GM12878 (cell line): ENCODE measurements around the gene SH3BGRL2. TPM values are rescaled to one million over a fixed set of nuclear protein-coding genes. Genes with fewer than 3 reads are reported as not detected.
A peak's percentile ranks its signal among the peaks of the same experiment; 100 is the strongest.

Source experiments
- ATAC-seq: fragments of 200-7000 bp; cut with Tn5 transposase; 3 replicates; pipeline ENCODE4 v1.9.1; 2020; ENCODE audit warnings: mild to moderate bottlenecking, moderate library complexity
- BruUV-seq: library from RNA; stranded (reverse); fragments of 400-500 nt; replicated peaks from 2 replicates; lab custom pipeline; 2021; lab: Mats Ljungman, UMichigan
- CTCF ChIA-PET: fragments of 300-600 bp; sonication (Branson Sonifier 250); formaldehyde crosslinking; extraction: SDS; loops from one replicate; lab custom pipeline; 2021; ENCODE audit warnings: inconsistent platforms; lab: Yijun Ruan, JAX
- POLR2A ChIA-PET: fragments of 350-600 bp; formaldehyde crosslinking; extraction: SDS; loops from one replicate; lab custom pipeline; 2021; ENCODE audit warnings: inconsistent platforms; lab: Charles Lee
- RAD21 ChIA-PET: fragments of 300-600 bp; sonication (Branson Sonifier 250); formaldehyde crosslinking; loops from one replicate; lab custom pipeline; 2023; ENCODE audit warnings: antibody characterized with exemption; ENCODE audit not compliant: unreplicated experiment; lab: Charles Lee
- SMC1A ChIA-PET: fragments of 300-600 bp; sonication (Branson Sonifier 250); formaldehyde crosslinking; loops from one replicate; lab custom pipeline; 2023; ENCODE audit not compliant: unreplicated experiment, uncharacterized antibody; lab: Charles Lee
- DNase-seq: peaks from one replicate; pipeline ENCODE4 v3.0.0-alpha.2; 2011; ENCODE audit warnings: low read depth, low spot score
- FAIRE-seq: peaks from 3 replicates; lab custom pipeline; 2011; peaks lifted over from hg19 to GRCh38; lab: Jason Lieb, UNC
- H2AFZ ChIP-seq: 2 replicates; pipeline ENCODE4 v1.6.0; 2011; ENCODE audit warnings: low read depth, low read length, control low read depth; ENCODE audit not compliant: control insufficient read depth
- H3K27ac ChIP-seq: 2 replicates; pipeline ENCODE4 v1.5.1; 2011; ENCODE audit warnings: control low read depth; ENCODE audit not compliant: control insufficient read depth, insufficient read depth
- H3K27me3 ChIP-seq, 2 experiments: replicated peaks in 1 of 2; 2 replicates each; pipeline versions ENCODE4 v1.6.0 to v1.6.1; 2011; ENCODE audit warnings: low read length in 1 of 2; ENCODE audit not compliant: control insufficient read depth in 2 of 2, insufficient read depth in 2 of 2
- H3K36me3 ChIP-seq, 2 experiments: 2 replicates each; pipeline ENCODE4 v1.5.1; 2011; ENCODE audit warnings: low read length in 1 of 2; ENCODE audit not compliant: control insufficient read depth in 2 of 2, insufficient read depth in 2 of 2
- H3K4me1 ChIP-seq: 2 replicates; pipeline ENCODE4 v1.6.1; 2011; ENCODE audit warnings: mild to moderate bottlenecking, low read length, moderate library complexity, mixed read lengths; ENCODE audit not compliant: control insufficient read depth, insufficient read depth
- H3K4me2 ChIP-seq: 2 replicates; pipeline ENCODE4 v1.6.0; 2011; ENCODE audit warnings: control low read depth; ENCODE audit not compliant: control insufficient read depth, insufficient read depth
- H3K4me3 ChIP-seq: fragments of 200-600 bp; sonication (generic); 2 replicates; pipeline ENCODE4 v1.5.1; 2016
- H3K79me2 ChIP-seq: 2 replicates; pipeline ENCODE4 v1.6.0; 2011; ENCODE audit warnings: low read length; ENCODE audit not compliant: control insufficient read depth, insufficient read depth
- H3K9ac ChIP-seq: 2 replicates; pipeline ENCODE4 v1.8.0; 2011; ENCODE audit warnings: low read length, control low read depth, mixed read lengths; ENCODE audit not compliant: control insufficient read depth, insufficient read depth
- H3K9me3 ChIP-seq: replicated peaks from 3 replicates; pipeline ENCODE4 v1.5.1; 2011; ENCODE audit warnings: mild to moderate bottlenecking, low read length; ENCODE audit not compliant: control insufficient read depth, insufficient read depth
- H4K20me1 ChIP-seq: 2 replicates; pipeline ENCODE4 v1.6.0; 2011; ENCODE audit not compliant: control insufficient read depth, insufficient read depth
- BACH1 ChIP-seq: fragments of 450-650 bp; IDR thresholded peaks from 2 replicates; pipeline ENCODE4 v1.6.1; 2017; ENCODE audit warnings: mild to moderate bottlenecking, borderline replicate concordance
- BCL11A ChIP-seq: IDR thresholded peaks from 2 replicates; pipeline ENCODE4 v1.6.1; 2011; ENCODE audit warnings: low read depth, low read length
- CREB1 ChIP-seq: IDR thresholded peaks from 2 replicates; pipeline ENCODE4 v1.6.1; 2012; ENCODE audit warnings: low read depth, mild to moderate bottlenecking, inconsistent platforms
- ESRRA ChIP-seq: IDR thresholded peaks from 2 replicates; pipeline ENCODE4 v1.6.1; 2012; ENCODE audit warnings: mild to moderate bottlenecking, low read length, improper control_type of control experiment
- EZH2 ChIP-seq: IDR thresholded peaks from 2 replicates; pipeline ENCODE4 v1.6.1; 2012; ENCODE audit warnings: low read depth, mild to moderate bottlenecking, control low read depth, inconsistent platforms, low read length, borderline replicate concordance; ENCODE audit not compliant: control insufficient read depth
- FOXK2 ChIP-seq: fragments of 450-650 bp; IDR thresholded peaks from 2 replicates; pipeline ENCODE4 v1.6.1; 2017; ENCODE audit warnings: mild to moderate bottlenecking, moderate library complexity
- JUNB ChIP-seq: IDR thresholded peaks from 2 replicates; pipeline ENCODE4 v1.6.1; 2016; ENCODE audit warnings: antibody characterized with exemption, mild to moderate bottlenecking
- PAX5 ChIP-seq: IDR thresholded peaks from 2 replicates; pipeline ENCODE4 v1.6.1; 2011; ENCODE audit warnings: low read depth, low read length, borderline replicate concordance
- PBX3 ChIP-seq: IDR thresholded peaks from 2 replicates; pipeline ENCODE4 v1.6.1; 2011; ENCODE audit warnings: mild to moderate bottlenecking, low read depth, low read length, moderate library complexity; ENCODE audit not compliant: insufficient replicate concordance
- PML ChIP-seq: IDR thresholded peaks from 2 replicates; pipeline ENCODE4 v1.6.1; 2012; ENCODE audit warnings: low read length, inconsistent platforms
- POLR2A ChIP-seq: IDR thresholded peaks from 2 replicates; pipeline ENCODE4 v1.6.1; 2011; ENCODE audit warnings: low read depth, mild to moderate bottlenecking, low read length
- POLR2AphosphoS2 ChIP-seq: IDR thresholded peaks from 2 replicates; pipeline ENCODE4 v1.6.1; 2011; ENCODE audit warnings: low read depth, mild to moderate bottlenecking, low read length, improper control_type of control experiment, moderate library complexity
- RELA ChIP-seq: fragments of 450-650 bp; IDR thresholded peaks from 2 replicates; pipeline ENCODE4 v1.8.0; 2014; ENCODE audit warnings: borderline replicate concordance; ENCODE audit not compliant: partially characterized antibody
- SMC3 ChIP-seq: IDR thresholded peaks from 2 replicates; pipeline ENCODE4 v1.6.1; 2011; ENCODE audit warnings: low read length, improper control_type of control experiment, borderline replicate concordance
- SREBF2 ChIP-seq: IDR thresholded peaks from 2 replicates; pipeline ENCODE4 v1.6.1; 2012; ENCODE audit warnings: mild to moderate bottlenecking, low read length
- STAT3 ChIP-seq: IDR thresholded peaks from 2 replicates; pipeline ENCODE4 v1.6.1; 2011; ENCODE audit warnings: low read depth, low read length, improper control_type of control experiment
- ZBED1 ChIP-seq: IDR thresholded peaks from 2 replicates; pipeline ENCODE4 v1.6.1; 2016; ENCODE audit warnings: borderline replicate concordance
- ZBTB40 ChIP-seq: fragments of 450-650 bp; IDR thresholded peaks from 2 replicates; pipeline ENCODE4 v1.6.1; 2016; ENCODE audit warnings: mild to moderate bottlenecking, moderate library complexity, borderline replicate concordance
- WGBS: methylation state at CpG from one replicate; pipeline ENCODE4 v1.1.6; 2016; ENCODE audit warnings: low lambda C conversion rate; ENCODE audit not compliant: insufficient replicate concordance, insufficient coverage; ENCODE audit errors: missing lambda C conversion rate; 5-methylcytosine and 5-hydroxymethylcytosine counted together
- in situ Hi-C: fragments of 300-500 bp; cut with MboI; formaldehyde crosslinking; loops from 9 replicates; pipeline ENCODE4 v1.14.3; 2018; ENCODE audit warnings: mixed read lengths
- intact Hi-C: fragments of 100-400 bp; cut with micrococcal nuclease; formaldehyde crosslinking; loops from one replicate; pipeline ENCODE4 v1.14.2; 2022; ENCODE audit not compliant: unreplicated experiment
- polyA plus RNA-seq, 11 experiments: library from polyadenylated mRNA; depleted of rRNA in 4 of 11; unstranded in 6 of 11; stranded (reverse) in 5 of 11; fragments of >200 nt; fragmentation: Nextera tagmentation in 4 of 11; fragmentation: Illumina TruSeq in 1 of 11; extraction: Ambion mirVana in 4 of 11; extraction: Trizol in 1 of 11; gene quantifications; 1 replicate in 1 of 11; 2 replicates in 10 of 11; pipeline versions ENCODE4 v1.2.1 to v1.2.3, GENCODE V29; 2011 to 2016; ENCODE audit warnings: inconsistent platforms in 2 of 11, missing spikeins in 2 of 11, low read depth in 1 of 11
- total RNA-seq, 4 experiments: library from RNA; depleted of rRNA in 3 of 4; stranded (reverse); fragments of >200 nt in 3 of 4; fragmentation: Illumina TruSeq in 1 of 4; extraction: Trizol in 1 of 4; gene quantifications; 2 replicates each; pipeline versions ENCODE4 v1.2.1 to v1.2.3, GENCODE V29; 2013 to 2021
- TF ChIP-seq, protein P1 (sequence below): IDR thresholded peaks from 2 replicates; pipeline ENCODE4 v1.6.1; 2011; ENCODE audit warnings: low read depth, mild to moderate bottlenecking, low read length, moderate library complexity, borderline replicate concordance; ENCODE audit errors: extremely low read depth
- TF ChIP-seq, protein P2 (sequence below): fragments of 450-650 bp; IDR thresholded peaks from 2 replicates; pipeline ENCODE4 v1.6.1; 2016; ENCODE audit warnings: mild to moderate bottlenecking

Gene SH3BGRL2
- total and polyA plus RNA-seq, 10 of the 15 experiments (the other 5 are each of a cell fraction or from before 2014, with no cell fraction given): 0.03 to 0.37 (median 0.21) TPM

GRCh38 chr6:79613912-79614311 is 17.2 kb upstream of the SH3BGRL2 start:
- 39% methylated on average over 6 of the region's 6 CpGs for WGBS
- Histone ChIP-seq H4K20me1 (no peaks in the 10 kb centered on the region), H3K4me2 (no peak overlapping the region), H3K27me3 (no peaks in the 10 kb centered on the region), H3K36me3 (no peaks in the 10 kb centered on the region), H2AFZ (no peak overlapping the region), H3K4me1 (peaks cover 13% of the 10 kb centered on the region), H3K4me3 (no peak overlapping the region), H3K27ac (no peak overlapping the region), H3K79me2 (no peaks in the 10 kb centered on the region), H3K9me3 (no peaks in the 10 kb centered on the region), H3K9ac (no peak overlapping the region)
- intact Hi-C loops: no loop called here
- BruUV-seq: no TSS peak
- in situ Hi-C loops: no loop called here
- POLR2A ChIA-PET: no interaction called here
- peak; percentile 41 for ATAC-seq
- SMC1A ChIA-PET: interaction anchor here (0.6 kb wide), 1 partner anchor 14 kb away, joined by 3 read pairs; no protein-coding TSS in a partner anchor
- FAIRE-seq: no peak
- no peak for DNase-seq
- TF ChIP-seq PAX5 (no peak), JUNB (no peak), FOXK2 (no peak), SMC3 (no peak), POLR2A (no peak), RELA (no peak), CREB1 (no peak), STAT3 (no peak), BACH1 (no peak), SREBF2 (no peak), PBX3 (no peak), ZBED1 (no peak), ZBTB40 (no peak), EZH2 (no peak), PML (no peak), ESRRA (no peak), BCL11A (no peak), POLR2AphosphoS2 (no peak)
- TF ChIP-seq, protein P1, sequence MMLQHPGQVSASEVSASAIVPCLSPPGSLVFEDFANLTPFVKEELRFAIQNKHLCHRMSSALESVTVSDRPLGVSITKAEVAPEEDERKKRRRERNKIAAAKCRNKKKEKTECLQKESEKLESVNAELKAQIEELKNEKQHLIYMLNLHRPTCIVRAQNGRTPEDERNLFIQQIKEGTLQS: no peak
- TF ChIP-seq, protein P2, sequence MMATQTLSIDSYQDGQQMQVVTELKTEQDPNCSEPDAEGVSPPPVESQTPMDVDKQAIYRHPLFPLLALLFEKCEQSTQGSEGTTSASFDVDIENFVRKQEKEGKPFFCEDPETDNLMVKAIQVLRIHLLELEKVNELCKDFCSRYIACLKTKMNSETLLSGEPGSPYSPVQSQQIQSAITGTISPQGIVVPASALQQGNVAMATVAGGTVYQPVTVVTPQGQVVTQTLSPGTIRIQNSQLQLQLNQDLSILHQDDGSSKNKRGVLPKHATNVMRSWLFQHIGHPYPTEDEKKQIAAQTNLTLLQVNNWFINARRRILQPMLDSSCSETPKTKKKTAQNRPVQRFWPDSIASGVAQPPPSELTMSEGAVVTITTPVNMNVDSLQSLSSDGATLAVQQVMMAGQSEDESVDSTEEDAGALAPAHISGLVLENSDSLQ: no peak
- CTCF ChIA-PET: no interaction called here
- RAD21 ChIA-PET: no interaction called here
